ENCODE measurements around the gene PTPRE.

GRCh38 chr10:127972751-127973357 lies 66.0 kb downstream of the PTPRE start:
- TF ChIP-seq CTCF (optimal IDR thresholded peaks at IDR 0.05 in 1 of 3, IDR thresholded peaks at IDR 0.05 in 1 of 3, conservative IDR thresholded peaks at IDR 0.05 in 1 of 3; ENCODE audit: extremely low read depth in 1 of 3, insufficient read depth in 2 of 3, low read length in 3 of 3) (no peak), EZH2 (IDR thresholded peaks at IDR 0.05; ENCODE audit: low read length) (no peak)

Data from keratinocyte (primary cell).